Heart left ventricle (tissue), 13 donors: ENCODE measurements around the gene TOX2.

Experiments used
- CTCF ChIP-seq, 12 donors: fragments of 200-600 bp; sonication (generic) in 4 of 12; IDR thresholded peaks; one replicate each; pipeline versions ENCODE4 v1.5.0 to v1.8.0; 2018 to 2022; ENCODE audit warnings: antibody characterized with exemption in 12 of 12, mild to moderate bottlenecking in 5 of 12
- POLR2A ChIP-seq, 2 donors: fragments of 450-650 bp; IDR thresholded peaks; one replicate each; pipeline ENCODE4 v1.6.1; 2017; ENCODE audit warnings: antibody characterized with exemption in 2 of 2, mild to moderate bottlenecking in 2 of 2, moderate library complexity in 2 of 2
- donor health status: ischemic (EF 13 %, LVEDD 7.1; RV severe dilation, severe dysfunction).
- donor health status: DM: no; HTN: yes; CAD: no.
- donor health status: DM: no; HTN: no; CAD: no.
- donor health status: ischemic (EF 25% LVEDD 6.9; RV normal size, moderate dysfunction).
- donor health status: ischemic (EF 25% LVEDD 5.7; RV mildly dilated, moderate dysfunction).
- donor health status: ischemic (EF 35%, LVEDD 5.7; RV mildly dilated, moderate dysfunction).
- donor health status: nonischemic (EF 11% LVEDD 7.7; RV severe dilation, severe dysfunction).
- donor health status: DM: yes; HTN: yes; CAD: no.
- donor health status: PGD.
- donor health status: ischemic (EF 29% LVEDD 5.4; RV normal size, mild dysfunction).
- donor health status: nonischemic (EF 23%, LVEDD 6.1; RV moderate dilation, normal function).

GRCh38 chr20:43901296-43901695 is 13.4 kb upstream of the TOX2 start:
- no peak for TF ChIP-seq CTCF (IDR thresholded peaks at IDR 0.05)
- TF ChIP-seq POLR2A (IDR thresholded peaks at IDR 0.05) = no peak
